K562 (cell line): Measurements from ENCODE around the gene MRPL52. TPM values are rescaled to one million over a fixed set of nuclear protein-coding genes. Genes with fewer than 3 reads are reported as not detected.

ENCODE experiments used
- ATF7 ChIP-seq: fragments of 450-650 bp; IDR thresholded peaks from 2 replicates; pipeline ENCODE4 v1.7.1; 2014; ENCODE audit warnings: mild to moderate bottlenecking, moderate library complexity
- BHLHE40 ChIP-seq: IDR thresholded peaks from 2 replicates; pipeline ENCODE4 v1.6.1; 2011; ENCODE audit warnings: low read length, improper control_type of control experiment
- CREM ChIP-seq: IDR thresholded peaks from 2 replicates; pipeline ENCODE4 v1.6.1; 2014; ENCODE audit warnings: antibody characterized with exemption, low read depth
- EP300 ChIP-seq: IDR thresholded peaks from 2 replicates; pipeline ENCODE4 v1.6.1; 2012; ENCODE audit warnings: low read length, improper control_type of control experiment
- MGA ChIP-seq: fragments of 450-650 bp; IDR thresholded peaks from 2 replicates; pipeline ENCODE4 v1.6.1; 2016; ENCODE audit warnings: mild to moderate bottlenecking, moderate library complexity
- TBP ChIP-seq: optimal IDR thresholded peaks from 2 replicates; pipeline ENCODE3; 2011; ENCODE audit warnings: low read depth, low read length, improper control_type of control experiment
- VEZF1 ChIP-seq: fragments of 200-800 bp; sonication (Bioruptor generic); IDR thresholded peaks from 2 replicates; pipeline ENCODE4 v1.6.1; 2017; ENCODE audit warnings: missing genetic modification characterization, missing compliant biosample characterization
- ZFP36 ChIP-seq: fragments of 150-350 bp; IDR thresholded peaks from 2 replicates; pipeline ENCODE4 v1.6.1; 2018; ENCODE audit warnings: low read length, low read depth; ENCODE audit not compliant: partially characterized antibody
- ZNF609 ChIP-seq: sonication (generic); formaldehyde crosslinking; IDR thresholded peaks from 2 replicates; pipeline ENCODE4 v1.8.1; 2023; ENCODE audit warnings: missing genetic modification reagents, mild to moderate bottlenecking, borderline replicate concordance
- polyA plus RNA-seq, 8 experiments: library from polyadenylated mRNA; depleted of rRNA in 4 of 8; stranded (reverse) in 5 of 8; unstranded in 3 of 8; fragments of >200 nt; fragmentation: Nextera tagmentation in 2 of 8; fragmentation: Illumina TruSeq in 1 of 8; extraction: Ambion mirVana in 2 of 8; extraction: Trizol in 1 of 8; gene quantifications; 2 replicates each; pipeline versions ENCODE4 v1.2.1 to v1.2.3, GENCODE V29; 2011 to 2014; ENCODE audit warnings: inconsistent platforms in 1 of 8, missing spikeins in 1 of 8
- total RNA-seq, 7 experiments: library from RNA; depleted of rRNA in 6 of 7; stranded (reverse); fragments of >200 nt in 6 of 7; fragmentation: Illumina TruSeq in 2 of 7; extraction: Trizol in 2 of 7; gene quantifications; 2 replicates each; pipeline versions ENCODE4 v1.2.1 to v1.2.3, GENCODE V29; 2011 to 2021; ENCODE audit warnings: low replicate concordance in 1 of 7

Gene MRPL52
- total and polyA plus RNA-seq, 9 of the 15 experiments (the other 6 are each of a cell fraction or from before 2014, with no cell fraction given): 56.5 to 213 (median 168) TPM

- 0 out of 2 replicates have a peak, but pooled peaks have one; percentile 25 for TF ChIP-seq MGA
- TF ChIP-seq EP300: 0 out of 2 replicates have a peak, but pooled peaks have one; percentile 8
- TF ChIP-seq BHLHE40: peak; percentile 38; the same call in 1 of the 2 replicates
- no peak for TF ChIP-seq ZFP36
- TF ChIP-seq VEZF1 (CRISPR knock-in tag): no peak
- no peak for TF ChIP-seq TBP
- TF ChIP-seq ZNF609: no peak
- peak; percentile 93 for TF ChIP-seq ATF7
- TF ChIP-seq CREM: peak; percentile 91
Observed at GRCh38 chr14:22791301-22791700, 38.4 kb upstream of the MRPL52 start (continued).
